H1 (cell line): ENCODE measurements around the gene STRADB. TPM values are rescaled to one million over a fixed set of nuclear protein-coding genes. Genes with fewer than 3 reads are reported as not detected.

ENCODE experiments used
- CTCF ChIA-PET: fragments of 300-600 bp; sonication (Branson Sonifier 250); formaldehyde crosslinking; loops from one replicate; lab custom pipeline; 2021; ENCODE audit not compliant: partially characterized antibody; lab: Charles Lee
- POLR2A ChIA-PET: fragments of 300-600 bp; sonication (Branson Sonifier 250); formaldehyde crosslinking; loops from one replicate; lab custom pipeline; 2021; ENCODE audit warnings: inconsistent platforms; ENCODE audit not compliant: partially characterized antibody; lab: Charles Lee
- DNase-seq, 2 experiments: peaks; one replicate each; pipeline versions ENCODE4 v3.0.0 to v3.0.0-alpha.2; 2010 to 2022; ENCODE audit warnings: low spot score in 2 of 2, low read depth in 1 of 2, mixed read lengths in 1 of 2
- FAIRE-seq: peaks from 2 replicates; lab custom pipeline; 2011; peaks lifted over from hg19 to GRCh38; lab: Jason Lieb, UNC
- H2AFZ ChIP-seq: 2 replicates; pipeline ENCODE4 v1.8.1; 2012; ENCODE audit warnings: low read length, inconsistent platforms
- H2AK5ac ChIP-seq: 2 replicates; pipeline ENCODE4 v1.6.1; 2013; ENCODE audit warnings: low read depth, low read length
- H2BK120ac ChIP-seq: replicated peaks from 2 replicates; pipeline ENCODE3; 2013; ENCODE audit warnings: low read depth, low read length, inconsistent platforms
- H2BK12ac ChIP-seq: 2 replicates; pipeline ENCODE4 v1.6.1; 2013; ENCODE audit warnings: low read depth, low read length
- H2BK15ac ChIP-seq: 2 replicates; pipeline ENCODE4 v1.6.1; 2013; ENCODE audit warnings: low read length
- H2BK20ac ChIP-seq: 2 replicates; pipeline ENCODE4 v1.6.1; 2013; ENCODE audit warnings: low read length
- H2BK5ac ChIP-seq: 2 replicates; pipeline ENCODE4 v1.6.1; 2013; ENCODE audit warnings: low read depth, low read length
- H3K14ac ChIP-seq: 2 replicates; pipeline ENCODE4 v1.6.1; 2013; ENCODE audit warnings: inconsistent platforms; ENCODE audit not compliant: insufficient read length
- H3K18ac ChIP-seq: 2 replicates; pipeline ENCODE4 v1.6.1; 2013; ENCODE audit warnings: low read length; ENCODE audit errors: extremely low read depth
- H3K23ac ChIP-seq: 2 replicates; pipeline ENCODE4 v1.6.1; 2013; ENCODE audit warnings: inconsistent platforms; ENCODE audit not compliant: insufficient read length
- H3K23me2 ChIP-seq: 2 replicates; pipeline ENCODE4 v1.6.1; 2013; ENCODE audit warnings: low read depth, low read length
- H3K27ac ChIP-seq: 2 replicates; pipeline ENCODE4 v1.6.1; 2011; ENCODE audit warnings: low read depth, low read length, inconsistent platforms
- H3K27me3 ChIP-seq, 4 experiments: replicated peaks in 1 of 4; 1 replicate in 1 of 4; 2 replicates in 3 of 4; pipeline versions ENCODE4 v1.6.1 to v1.8.1; 2011 to 2013; ENCODE audit warnings: low read length in 3 of 4, mild to moderate bottlenecking in 3 of 4, inconsistent platforms in 2 of 4, mixed read lengths in 2 of 4, moderate library complexity in 1 of 4; ENCODE audit not compliant: control insufficient read depth in 3 of 4, insufficient read depth in 3 of 4; ENCODE audit errors: extremely low read depth in 1 of 4
- H3K36me3 ChIP-seq, 4 experiments: 2 replicates each; pipeline versions ENCODE4 v1.6.1 to v1.8.1; 2011 to 2013; ENCODE audit warnings: mild to moderate bottlenecking in 4 of 4, low read length in 3 of 4, moderate library complexity in 2 of 4, control low read depth in 1 of 4, inconsistent platforms in 1 of 4; ENCODE audit not compliant: insufficient read depth in 4 of 4, control insufficient read depth in 2 of 4
- H3K4ac ChIP-seq: replicated peaks from 2 replicates; pipeline ENCODE3; 2013; ENCODE audit warnings: low read length, low read depth, mixed read lengths, inconsistent platforms; ENCODE audit not compliant: insufficient read length
- H3K4me1 ChIP-seq, 4 experiments: replicated peaks in 1 of 4; 1 replicate in 1 of 4; 2 replicates in 3 of 4; pipeline versions ENCODE4 v1.6.1 to v1.8.1; 2011 to 2013; ENCODE audit warnings: low read length in 3 of 4, inconsistent platforms in 2 of 4, mixed read lengths in 1 of 4; ENCODE audit not compliant: insufficient read depth in 4 of 4, control insufficient read depth in 3 of 4
- H3K4me2 ChIP-seq, 2 experiments: 2 replicates each; pipeline versions ENCODE4 v1.6.1 to v1.8.1; 2011 to 2013; ENCODE audit warnings: low read depth in 2 of 2, low read length in 2 of 2, control low read depth in 1 of 2, inconsistent platforms in 1 of 2, mild to moderate bottlenecking in 1 of 2; ENCODE audit not compliant: insufficient read depth in 1 of 2
- H3K4me3 ChIP-seq, 4 experiments: fragments of 200-600, 300-600 bp in 1 of 4; sonication (generic), shearing (Covaris generic), sonication (Bioruptor Twin) in 1 of 4; 2 replicates each; pipeline versions ENCODE4 v1.5.1 to v1.8.1; 2011 to 2016; ENCODE audit warnings: low read length in 4 of 4, low read depth in 3 of 4, control low read depth in 2 of 4, inconsistent platforms in 2 of 4, mild to moderate bottlenecking in 2 of 4, mixed read lengths in 1 of 4, moderate library complexity in 1 of 4; ENCODE audit not compliant: insufficient read depth in 2 of 4; ENCODE audit errors: extremely low read depth in 1 of 4
- H3K56ac ChIP-seq: replicated peaks from 2 replicates; pipeline ENCODE3; 2013; ENCODE audit warnings: low read depth, mild to moderate bottlenecking, mixed read lengths, low read length, inconsistent platforms; ENCODE audit not compliant: insufficient read length
- H3K79me1 ChIP-seq: 2 replicates; pipeline ENCODE4 v1.6.1; 2013; ENCODE audit warnings: low read depth, low read length, control low read depth
- H3K79me2 ChIP-seq, 2 experiments: 2 replicates each; pipeline versions ENCODE4 v1.6.1 to v1.8.1; 2012 to 2013; ENCODE audit warnings: low read length in 2 of 2, mild to moderate bottlenecking in 2 of 2, inconsistent platforms in 1 of 2; ENCODE audit not compliant: insufficient read depth in 2 of 2, control insufficient read depth in 1 of 2
- H3K9ac ChIP-seq, 4 experiments: replicated peaks in 1 of 4; 1 replicate in 1 of 4; 2 replicates in 3 of 4; pipeline versions ENCODE4 v1.6.1 to v1.8.1; 2011 to 2013; ENCODE audit warnings: low read depth in 3 of 4, low read length in 3 of 4, control low read depth in 2 of 4, mild to moderate bottlenecking in 2 of 4, moderate library complexity in 2 of 4, inconsistent platforms in 1 of 4; ENCODE audit errors: extremely low read depth in 1 of 4
- H3K9me3 ChIP-seq, 2 experiments: 2 replicates each; pipeline versions ENCODE4 v1.6.1 to v1.8.1; 2012 to 2013; ENCODE audit warnings: mild to moderate bottlenecking in 2 of 2, moderate library complexity in 2 of 2, control low read depth in 1 of 2, inconsistent platforms in 1 of 2, low read depth in 1 of 2, low read length in 1 of 2, mixed read lengths in 1 of 2; ENCODE audit not compliant: insufficient read depth in 2 of 2
- H4K20me1 ChIP-seq, 2 experiments: replicated peaks in 1 of 2; 2 replicates each; pipeline versions ENCODE3 to v1.8.1; 2011 to 2013; ENCODE audit warnings: inconsistent platforms in 2 of 2, low read length in 2 of 2, mild to moderate bottlenecking in 1 of 2; ENCODE audit not compliant: insufficient read depth in 2 of 2, control insufficient read depth in 1 of 2
- H4K5ac ChIP-seq: 2 replicates; pipeline ENCODE4 v1.6.1; 2013; ENCODE audit warnings: low read length, low read depth, mixed read lengths, inconsistent platforms; ENCODE audit not compliant: insufficient read length
- H4K8ac ChIP-seq: 2 replicates; pipeline ENCODE4 v1.8.0; 2013; ENCODE audit warnings: mild to moderate bottlenecking, moderate library complexity, low read length, inconsistent platforms; ENCODE audit not compliant: insufficient read depth; ENCODE audit errors: extremely low read depth
- H4K91ac ChIP-seq: replicated peaks from 2 replicates; pipeline ENCODE3; 2013; ENCODE audit warnings: low read length, mixed read lengths, inconsistent platforms; ENCODE audit not compliant: insufficient read length
- BCL11A ChIP-seq, 2 experiments: IDR thresholded peaks; one replicate each; pipeline ENCODE4 v1.6.1; 2011; ENCODE audit warnings: low read depth in 2 of 2, low read length in 2 of 2, mild to moderate bottlenecking in 2 of 2
- EZH2 ChIP-seq: fragments of 200-600 bp; sonication (generic); IDR thresholded peaks from 2 replicates; pipeline ENCODE4 v1.7.1; 2012; ENCODE audit warnings: low read depth, mild to moderate bottlenecking, moderate library complexity, low read length, inconsistent platforms; ENCODE audit not compliant: severe bottlenecking
- FOSL1 ChIP-seq: IDR thresholded peaks from 2 replicates; pipeline ENCODE4 v1.6.1; 2011; ENCODE audit warnings: mild to moderate bottlenecking, low read depth, low read length, moderate library complexity; ENCODE audit not compliant: insufficient read depth
- GTF2F1 ChIP-seq: IDR thresholded peaks from 2 replicates; pipeline ENCODE4 v1.6.1; 2012; ENCODE audit warnings: low read depth, low read length, improper control_type of control experiment, borderline replicate concordance
- HDAC6 ChIP-seq: IDR thresholded peaks from one replicate; pipeline ENCODE4 v1.7.1; 2012; ENCODE audit warnings: low read depth, mild to moderate bottlenecking, inconsistent platforms, low read length, moderate library complexity
- MAFK ChIP-seq: IDR thresholded peaks from 2 replicates; pipeline ENCODE4 v1.6.1; 2012; ENCODE audit warnings: low read depth, mild to moderate bottlenecking, improper control_type of control experiment, low read length
- MAX ChIP-seq: IDR thresholded peaks from 2 replicates; pipeline ENCODE4 v1.6.1; 2012; ENCODE audit warnings: inconsistent platforms
- RBBP5 ChIP-seq: IDR thresholded peaks from 2 replicates; pipeline ENCODE4 v1.7.1; 2012; ENCODE audit warnings: low read depth, mild to moderate bottlenecking, inconsistent platforms, low read length, moderate library complexity, borderline replicate concordance
- RFX5 ChIP-seq: IDR thresholded peaks from 2 replicates; pipeline ENCODE4 v1.6.1; 2011; ENCODE audit warnings: low read depth, low read length, improper control_type of control experiment, borderline replicate concordance
- SAP30 ChIP-seq: fragments of 300-600 bp; sonication (generic); IDR thresholded peaks from 2 replicates; pipeline ENCODE4 v1.7.1; 2012; ENCODE audit warnings: low read length, moderate library complexity, mild to moderate bottlenecking, inconsistent platforms; ENCODE audit not compliant: insufficient read depth, insufficient replicate concordance
- SP4 ChIP-seq: IDR thresholded peaks from 2 replicates; pipeline ENCODE4 v1.6.1; 2012; ENCODE audit warnings: low read length, inconsistent platforms
- SUZ12 ChIP-seq: fragments of 200-600 bp; sonication (generic); IDR thresholded peaks from 2 replicates; pipeline ENCODE4 v1.6.1; 2012; ENCODE audit warnings: mild to moderate bottlenecking, inconsistent platforms, low read length, moderate library complexity, mixed read lengths
- TCF12 ChIP-seq: IDR thresholded peaks from 2 replicates; pipeline ENCODE4 v1.6.1; 2011; ENCODE audit warnings: low read depth, mild to moderate bottlenecking, low read length
- YY1 ChIP-seq: IDR thresholded peaks from 2 replicates; pipeline ENCODE4 v1.6.1; 2011; ENCODE audit warnings: low read depth, mild to moderate bottlenecking, low read length
- ZNF274 ChIP-seq: IDR thresholded peaks from 2 replicates; pipeline ENCODE4 v1.7.0; 2012; ENCODE audit warnings: low read length, borderline replicate concordance; ENCODE audit errors: extremely low read depth
- WGBS, 2 experiments: shearing (Covaris generic) in 1 of 2; methylation state at CpG; one replicate each; pipeline versions ENCODE4 v1.1.6 to v1.1.7; 2013 to 2015; ENCODE audit warnings: low lambda C conversion rate in 2 of 2, mixed read lengths in 2 of 2, inconsistent platforms in 1 of 2, low coverage in 1 of 2, missing lambda C conversion rate in 1 of 2; ENCODE audit not compliant: insufficient replicate concordance in 2 of 2, insufficient coverage in 1 of 2, insufficient read length in 1 of 2; ENCODE audit errors: extremely low coverage in 1 of 2, missing lambda C conversion rate in 1 of 2; 5-methylcytosine and 5-hydroxymethylcytosine counted together
- polyA plus RNA-seq, 7 experiments: library from polyadenylated mRNA; depleted of rRNA in 3 of 7; stranded (reverse) in 5 of 7; unstranded in 2 of 7; fragments of >200 nt in 5 of 7; fragments of 200-250 nt in 2 of 7; gene quantifications; 1 replicate in 5 of 7; 2 replicates in 1 of 7; 4 replicates in 1 of 7; pipeline versions ENCODE4 v1.2.1 to v1.2.3, GENCODE V29; 2011 to 2013; ENCODE audit warnings: missing spikeins in 2 of 7, mixed read lengths in 2 of 7
- total RNA-seq: library from RNA; stranded (reverse); fragmentation: NEBNext Ultra II Directional; extraction: Animal tissue kit (Norgen Biotek cat#: 25700); gene quantifications from 2 replicates; pipeline ENCODE4 v1.2.1, GENCODE V29; 2021

Gene STRADB
- total and polyA plus RNA-seq, 2 of the 8 experiments (the other 6 are each of a cell fraction or from before 2014, with no cell fraction given), result 20.9 to 34.9 TPM

- Histone ChIP-seq H3K23me2 (no peaks in the 10 kb centered on the region), H3K27me3 (no peaks in the 10 kb centered on the region), H3K36me3 (no peaks in the 10 kb centered on the region), H4K20me1 (no peaks in the 10 kb centered on the region), H3K4me1 (no peaks in the 10 kb centered on the region), H3K14ac (no peak overlapping the region), H3K56ac (no peak overlapping the region), H4K8ac (no peak overlapping the region), H2BK12ac (no peak overlapping the region), H3K79me2 (no peaks in the 10 kb centered on the region), H4K5ac (no peak overlapping the region), H2BK120ac (no peak overlapping the region), H3K9me3 (no peaks in the 10 kb centered on the region), H2BK20ac (no peak overlapping the region), H3K4me3 (no peak overlapping the region), H3K9ac (no peak overlapping the region), H2AK5ac (no peak overlapping the region), H3K79me1 (no peaks in the 10 kb centered on the region), H2BK15ac (no peak overlapping the region), H3K27ac (no peak overlapping the region), H2BK5ac (no peak overlapping the region), H3K4me2 (no peak overlapping the region), H3K4ac (no peak overlapping the region), H4K91ac (no peak overlapping the region), H2AFZ (no peak overlapping the region), H3K23ac (no peak overlapping the region), H3K18ac (no peak overlapping the region)
- WGBS, 2 experiments, result 71% methylated on average over 1 of the region's 1 CpG; no CpG with 5 or more reads in 1 of the 2 experiments
- FAIRE-seq, result no peak
- POLR2A ChIA-PET, result interaction anchor here (2.6 kb wide), 1 partner anchor 12 kb away, joined by 9 read pairs; the partner anchor contains the start of genes STRADB and TRAK2
- no peak for DNase-seq
- CTCF ChIA-PET, result interaction anchor here (0.5 to 1.3 kb wide), 2 partner anchors 119 to 191 kb away, joined by 3 read pairs; no protein-coding TSS in a partner anchor
- no peak for TF ChIP-seq YY1
- TF ChIP-seq GTF2F1, result no peak
- no peak for TF ChIP-seq EZH2
- no peak for TF ChIP-seq HDAC6
- TF ChIP-seq RBBP5, result no peak
- TF ChIP-seq RFX5, result no peak
- TF ChIP-seq ZNF274, result no peak
- no peak for TF ChIP-seq MAFK
- no peak for TF ChIP-seq BCL11A (IDR thresholded peaks at IDR 0.05; ENCODE audit: low read depth in 2 of 2, low read length in 2 of 2)
- TF ChIP-seq MAX, result no peak
- no peak for TF ChIP-seq SAP30
- no peak for TF ChIP-seq TCF12
- TF ChIP-seq SP4, result no peak
- TF ChIP-seq SUZ12, result no peak
- no peak for TF ChIP-seq FOSL1
These were observed 13.0 kb downstream of the STRADB start for GRCh38 chr2:201464547-201464946.
